GM06990 (cell line): ENCODE results near the gene SPATA3.

ENCODE experiments used
- DNase-seq: peaks from one replicate; pipeline ENCODE4 v3.0.0-alpha.2; 2011; ENCODE audit not compliant: insufficient read length; ENCODE audit errors: extremely low read depth
- H3K27me3 ChIP-seq: replicated peaks from 2 replicates; pipeline ENCODE4 v1.6.0; 2011; ENCODE audit warnings: low read length; ENCODE audit not compliant: control insufficient read depth, insufficient read depth
- H3K36me3 ChIP-seq: 2 replicates; pipeline ENCODE4 v1.5.1; 2011; ENCODE audit warnings: low read length; ENCODE audit not compliant: control insufficient read depth, insufficient read depth
- H3K4me3 ChIP-seq: replicated peaks from 2 replicates; pipeline ENCODE4 v1.5.1; 2011; ENCODE audit warnings: low read depth, mild to moderate bottlenecking, control low read depth, low read length
- CTCF ChIP-seq: IDR thresholded peaks from 2 replicates; pipeline ENCODE4 v1.5.1; 2011; ENCODE audit warnings: low read length, control low read depth, mild to moderate bottlenecking, inconsistent platforms; ENCODE audit not compliant: insufficient read depth, poor library complexity, severe bottlenecking

Gene SPATA3

DNA sequence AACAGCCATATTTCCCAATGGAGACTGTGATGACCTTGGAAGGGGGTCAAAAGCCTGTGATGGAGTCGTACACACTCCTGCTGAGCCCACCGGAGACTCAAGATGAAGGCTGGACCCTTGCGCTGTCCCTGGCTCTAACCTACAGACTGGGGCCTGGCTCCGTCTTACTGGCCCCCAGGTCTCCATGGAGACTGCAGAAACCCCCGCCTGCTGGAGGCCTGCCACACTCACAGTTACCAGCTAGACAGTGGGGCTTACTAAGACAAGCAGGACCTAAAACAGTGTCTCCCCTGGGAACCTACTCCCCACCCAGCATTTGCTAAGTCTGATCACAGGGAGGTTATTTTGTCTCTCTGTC is 51.0 kb downstream of the SPATA3 start:
- DNase-seq = no peak
- Histone ChIP-seq H3K36me3 (no peaks in the 10 kb centered on the region), H3K27me3 (peaks cover 1% of the 10 kb centered on the region; the same call in 1 of the 2 replicates), H3K4me3 (no peak overlapping the region)
- TF ChIP-seq CTCF = no peak

DNA sequence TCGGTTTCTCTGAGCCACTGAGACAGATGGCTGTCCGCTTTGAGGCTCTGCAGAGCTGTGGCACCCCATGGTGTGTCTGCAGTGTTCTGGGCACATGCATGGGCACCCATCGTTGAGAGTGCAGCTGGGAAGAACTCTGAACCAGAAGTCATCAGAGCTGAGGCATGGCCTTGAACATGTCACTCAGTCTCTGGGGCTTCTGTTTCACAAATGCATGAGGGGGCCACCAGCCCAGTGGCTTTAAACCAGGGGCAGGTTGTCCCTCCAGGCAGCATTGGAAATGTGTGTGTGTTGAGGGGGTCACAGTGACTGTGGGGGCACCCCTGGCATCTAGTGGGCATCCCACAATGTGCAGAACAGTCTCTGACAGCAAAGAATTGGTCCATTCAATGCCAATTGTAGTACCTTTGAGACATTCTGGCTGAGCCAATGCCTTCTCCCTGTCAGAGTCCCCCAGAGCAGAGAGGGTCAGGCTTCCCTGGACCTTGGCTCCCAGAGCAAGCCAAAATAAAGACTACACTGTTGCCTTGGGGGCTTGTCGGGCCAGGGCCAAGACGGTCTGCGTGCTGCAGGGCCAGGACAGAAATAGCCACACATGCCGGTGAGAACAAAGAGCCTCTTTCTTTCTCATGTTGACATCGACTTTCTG is 51.5 kb downstream of the SPATA3 start:
- Histone ChIP-seq H3K27me3 (peaks cover 1% of the 10 kb centered on the region; the same call in 1 of the 2 replicates), H3K36me3 (no peaks in the 10 kb centered on the region), H3K4me3 (no peak overlapping the region)
- no peak for TF ChIP-seq CTCF
- no peak for DNase-seq

GRCh38 chr2:231047923-231048915 is 52.3 kb downstream of the SPATA3 start:
- Histone ChIP-seq H3K36me3 (no peaks in the 10 kb centered on the region), H3K27me3 (no peaks in the 10 kb centered on the region; the same call in 1 of the 2 replicates), H3K4me3 (no peak overlapping the region)
- TF ChIP-seq CTCF = no peak
- DNase-seq = no peak

GRCh38 chr2:231049286-231050017 is 53.5 kb downstream of the SPATA3 start:
- Histone ChIP-seq H3K27me3 (no peaks in the 10 kb centered on the region; the same call in 1 of the 2 replicates), H3K36me3 (no peaks in the 10 kb centered on the region), H3K4me3 (no peak overlapping the region)
- DNase-seq = no peak
- TF ChIP-seq CTCF = no peak

DNA sequence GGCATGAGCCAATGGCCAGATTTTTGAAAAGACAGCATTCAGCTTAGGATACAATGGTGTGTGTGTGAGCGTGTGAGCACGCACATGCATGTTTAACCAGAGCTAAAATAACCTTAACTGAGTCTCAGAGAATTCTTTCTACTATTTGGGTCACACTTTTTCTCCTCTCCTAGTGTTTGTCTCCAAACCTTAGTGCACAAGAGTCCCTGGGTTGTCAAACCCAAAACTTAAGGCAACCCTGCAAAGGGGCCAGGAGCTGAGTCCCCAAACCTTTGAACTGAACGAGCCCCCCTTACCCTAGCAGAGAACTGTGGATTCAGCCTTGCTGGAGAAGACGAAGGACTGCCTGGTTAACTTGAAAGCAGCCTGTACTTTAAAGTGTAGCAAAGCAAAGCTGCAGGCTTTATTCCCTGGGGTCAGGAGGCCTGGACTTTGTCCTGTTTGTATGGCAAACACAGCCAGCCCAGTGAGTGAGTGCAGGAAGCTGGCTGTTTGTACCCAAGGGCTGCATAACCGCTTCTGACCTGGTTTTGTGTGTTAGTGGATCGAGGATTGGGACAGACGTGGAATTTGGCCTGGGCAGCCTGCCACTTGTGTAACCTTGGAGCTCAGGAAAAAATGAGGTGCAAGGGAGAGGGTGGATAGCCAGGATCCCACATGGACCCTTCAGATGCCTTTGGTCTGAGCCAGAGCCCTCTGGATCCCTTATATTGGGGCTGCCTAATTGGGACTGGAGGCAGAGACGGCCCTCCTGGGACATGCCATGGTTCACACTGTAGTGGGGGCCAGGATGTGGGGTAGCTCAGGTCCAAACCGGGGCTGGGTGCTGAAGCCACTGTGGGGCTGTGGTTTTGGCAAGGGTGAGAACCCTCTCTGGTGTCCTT is 54.3 kb downstream of the SPATA3 start:
- no peak overlapping the region for H3K4me3 ChIP-seq
- TF ChIP-seq CTCF = no peak
- H3K36me3 ChIP-seq = no peaks in the 10 kb centered on the region
- no peak for DNase-seq
- H3K27me3 ChIP-seq = no peaks in the 10 kb centered on the region; the same call in 1 of the 2 replicates
